ENCODE measurements around the gene GPRASP1.
"Not testable (repeated sequence)": the region's sequence is repeated elsewhere in the genome, so short reads cannot be mapped to it uniquely, and the experiment has no call there.

GPRASP1 gene

GRCh38 chrX:102659790-102660757, 8.8 kb downstream of the GPRASP1 start:
- POLR2A ChIA-PET = no interaction called here
- TF ChIP-seq, protein P1, sequence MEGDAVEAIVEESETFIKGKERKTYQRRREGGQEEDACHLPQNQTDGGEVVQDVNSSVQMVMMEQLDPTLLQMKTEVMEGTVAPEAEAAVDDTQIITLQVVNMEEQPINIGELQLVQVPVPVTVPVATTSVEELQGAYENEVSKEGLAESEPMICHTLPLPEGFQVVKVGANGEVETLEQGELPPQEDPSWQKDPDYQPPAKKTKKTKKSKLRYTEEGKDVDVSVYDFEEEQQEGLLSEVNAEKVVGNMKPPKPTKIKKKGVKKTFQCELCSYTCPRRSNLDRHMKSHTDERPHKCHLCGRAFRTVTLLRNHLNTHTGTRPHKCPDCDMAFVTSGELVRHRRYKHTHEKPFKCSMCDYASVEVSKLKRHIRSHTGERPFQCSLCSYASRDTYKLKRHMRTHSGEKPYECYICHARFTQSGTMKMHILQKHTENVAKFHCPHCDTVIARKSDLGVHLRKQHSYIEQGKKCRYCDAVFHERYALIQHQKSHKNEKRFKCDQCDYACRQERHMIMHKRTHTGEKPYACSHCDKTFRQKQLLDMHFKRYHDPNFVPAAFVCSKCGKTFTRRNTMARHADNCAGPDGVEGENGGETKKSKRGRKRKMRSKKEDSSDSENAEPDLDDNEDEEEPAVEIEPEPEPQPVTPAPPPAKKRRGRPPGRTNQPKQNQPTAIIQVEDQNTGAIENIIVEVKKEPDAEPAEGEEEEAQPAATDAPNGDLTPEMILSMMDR (IDR thresholded peaks at IDR 0.05; ENCODE audit: insufficient read depth, low read length, missing control alignments) = no peak
- DNase-seq (ENCODE audit: low read depth, low spot score) = no peak
- CTCF ChIA-PET = interaction anchor here (0.8 kb wide), 1 partner anchor 9 kb away, joined by 3 read pairs; no protein-coding TSS in a partner anchor
- peak overlapping the region; percentile 59 for H3K4me3 ChIP-seq (ENCODE audit: low read depth, low read length)

- DNase-seq (ENCODE audit: low read depth, low spot score); H3K4me3 ChIP-seq (ENCODE audit: low read depth, low read length); CTCF ChIA-PET; POLR2A ChIA-PET: not testable (repeated sequence)
These were observed 12.5 kb downstream of the GPRASP1 start for GRCh38 chrX:102663820-102664219.

DNA sequence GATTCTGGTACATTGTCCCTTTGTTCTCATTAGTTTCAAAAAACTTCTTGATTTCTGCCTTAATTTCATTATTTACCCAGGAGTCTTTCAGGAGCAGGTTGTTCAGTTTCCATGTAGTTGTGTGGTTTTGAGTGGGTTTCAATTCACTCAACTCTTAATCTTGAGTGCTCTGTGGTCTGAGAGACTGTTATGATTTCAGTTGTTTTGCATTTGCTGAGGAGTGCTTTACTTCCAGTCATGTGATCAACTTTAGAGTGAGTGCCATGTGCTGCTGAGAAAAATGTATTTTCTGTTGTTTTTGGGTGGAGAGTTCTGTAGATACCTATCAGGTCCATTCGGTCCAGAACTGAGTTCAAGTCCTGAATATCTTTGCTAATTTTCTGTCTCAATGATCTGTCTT, 15.8 kb downstream of the GPRASP1 start:
- CTCF ChIA-PET; DNase-seq (ENCODE audit: low read depth, low spot score); H3K4me3 ChIP-seq (ENCODE audit: low read depth, low read length); POLR2A ChIA-PET: not testable (repeated sequence)

- TF ChIP-seq, protein P1 (IDR thresholded peaks at IDR 0.05; ENCODE audit: insufficient read depth, low read length, missing control alignments) = no peak
- ChIA-PET CTCF (interaction anchor here (1.4 kb wide), 1 partner anchor 9 kb away, joined by 3 read pairs; no protein-coding TSS in a partner anchor), POLR2A (no interaction called here)
- H3K4me3 ChIP-seq (ENCODE audit: low read depth, low read length) = no peak overlapping the region
- no peak for DNase-seq (ENCODE audit: low read depth, low spot score)
These were observed 18.2 kb downstream of the GPRASP1 start for GRCh38 chrX:102669526-102669925.

DNA sequence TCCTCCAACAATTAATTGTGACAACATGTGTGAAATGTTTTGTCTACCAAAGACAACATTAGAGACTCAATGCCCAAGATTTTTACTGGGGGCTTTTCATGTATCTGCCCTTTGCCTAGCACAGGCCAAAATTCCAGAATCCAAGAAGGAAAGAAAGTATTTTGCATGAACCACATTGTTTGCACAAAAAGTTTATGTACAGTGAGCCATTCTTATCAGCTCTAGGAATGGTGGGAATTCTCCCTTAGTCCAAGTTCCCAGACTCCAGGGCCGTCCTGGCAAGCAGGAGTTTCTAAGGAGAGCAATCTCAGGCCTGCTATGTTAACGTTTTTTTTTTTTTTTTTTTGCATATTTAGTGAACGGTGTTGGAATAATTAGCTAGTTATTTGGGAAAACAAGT, 21.6 kb downstream of the GPRASP1 start:
- TF ChIP-seq, protein P1 (IDR thresholded peaks at IDR 0.05; ENCODE audit: insufficient read depth, low read length, missing control alignments) = no peak
- H3K4me3 ChIP-seq (ENCODE audit: low read depth, low read length) = no peak overlapping the region
- ChIA-PET POLR2A (interaction anchor here (0.7 kb wide), 1 partner anchor 1123 kb away, joined by 3 read pairs; the partner anchor contains the start of gene ARMCX1), CTCF (no interaction called here)
- DNase-seq (ENCODE audit: low read depth, low spot score) = no peak

- DNase-seq (ENCODE audit: low read depth, low spot score); POLR2A ChIA-PET; CTCF ChIA-PET; H3K4me3 ChIP-seq (ENCODE audit: low read depth, low read length): not testable (repeated sequence)
These were observed 26.2 kb downstream of the GPRASP1 start for GRCh38 chrX:102677479-102677878.

- no peak overlapping the region for H3K4me3 ChIP-seq (ENCODE audit: low read depth, low read length)
- no peak for DNase-seq (ENCODE audit: low read depth, low spot score)
- TF ChIP-seq, protein P1 (IDR thresholded peaks at IDR 0.05; ENCODE audit: insufficient read depth, low read length, missing control alignments) = no peak
- CTCF ChIA-PET = no interaction called here
- POLR2A ChIA-PET = no interaction called here
These were observed 33.7 kb downstream of the GPRASP1 start for GRCh38 chrX:102684772-102685520.
